Dedifferentiated amniotic fluid mesenchymal stem cell (primary cell): ENCODE data around the gene LENG1.

ENCODE experiments used
- DNase-seq: peaks from one replicate; pipeline ENCODE4 v3.0.0-alpha.2; 2016; ENCODE audit errors: extremely low spot score

The LENG1 gene

DNA sequence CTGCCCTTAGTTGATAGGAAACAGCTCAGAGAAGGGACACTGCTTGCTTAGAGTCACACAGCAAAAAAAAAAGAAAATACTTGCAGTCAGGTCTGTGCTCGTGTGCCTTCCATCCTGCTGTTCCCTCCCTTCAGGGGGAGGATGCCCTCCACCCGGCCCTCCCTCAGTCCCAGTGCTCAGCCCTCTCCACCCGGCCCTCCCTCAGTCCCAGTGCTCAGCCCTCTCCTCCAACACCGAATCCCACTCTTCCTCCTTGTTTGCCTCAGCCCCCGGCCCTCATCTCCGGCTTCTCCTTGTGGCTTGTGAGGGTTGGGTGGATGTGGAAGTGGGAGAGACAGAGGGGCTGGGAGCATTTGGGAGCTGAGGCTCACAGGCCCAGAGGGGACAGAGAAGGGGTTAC lies 49.9 kb downstream of the LENG1 start:
- DNase-seq = no peak

DNA sequence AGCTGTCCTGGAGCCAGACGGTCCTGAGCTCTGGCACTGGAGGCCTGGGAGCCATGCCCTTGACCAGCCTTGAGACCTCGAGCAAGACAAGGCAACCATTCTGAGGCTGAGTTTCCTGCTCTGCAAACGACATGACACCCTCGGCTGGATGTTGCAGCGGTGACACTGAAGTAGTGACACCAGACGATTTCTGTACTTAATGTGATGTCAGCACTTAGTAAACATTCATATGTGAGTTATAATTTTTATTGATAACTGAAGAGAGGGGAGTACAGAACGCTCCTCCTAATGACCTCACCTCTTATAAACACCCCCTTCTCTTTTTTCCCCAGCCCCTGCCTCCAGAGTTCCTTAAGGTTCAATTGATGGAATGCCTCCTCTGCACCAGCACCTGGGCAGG lies 51.0 kb downstream of the LENG1 start:
- no peak for DNase-seq

DNA sequence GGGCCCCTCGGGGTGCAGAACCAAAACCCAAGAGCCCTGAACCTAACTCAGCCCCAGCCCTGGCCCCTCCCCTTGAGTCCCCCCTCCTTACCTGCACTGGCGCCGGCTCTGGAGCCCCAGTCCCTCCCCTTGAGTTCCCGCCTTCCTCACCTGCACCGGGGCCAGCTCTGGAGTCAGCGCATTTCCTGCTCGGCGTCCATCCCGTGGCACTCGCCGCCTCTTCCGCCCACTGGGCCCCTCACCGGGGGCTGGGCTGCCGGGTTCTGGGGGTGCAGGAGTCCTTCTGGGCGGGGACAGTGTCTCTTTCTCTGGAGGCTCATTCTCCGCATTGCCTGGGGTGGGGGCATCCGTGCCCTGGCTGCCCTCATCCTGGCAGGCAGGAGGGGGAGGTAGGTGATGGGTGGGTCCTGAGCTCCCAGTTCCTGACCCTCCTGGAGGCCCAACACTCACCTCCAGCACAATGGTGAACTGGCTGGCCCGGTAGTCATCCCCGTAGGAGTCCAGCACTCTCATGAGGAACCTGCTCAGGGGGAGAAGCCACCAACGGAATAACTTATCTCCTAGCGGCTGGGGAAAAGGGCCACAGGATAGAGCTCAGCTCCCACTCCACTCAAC lies 51.5 kb downstream of the LENG1 start:
- no peak for DNase-seq

DNA sequence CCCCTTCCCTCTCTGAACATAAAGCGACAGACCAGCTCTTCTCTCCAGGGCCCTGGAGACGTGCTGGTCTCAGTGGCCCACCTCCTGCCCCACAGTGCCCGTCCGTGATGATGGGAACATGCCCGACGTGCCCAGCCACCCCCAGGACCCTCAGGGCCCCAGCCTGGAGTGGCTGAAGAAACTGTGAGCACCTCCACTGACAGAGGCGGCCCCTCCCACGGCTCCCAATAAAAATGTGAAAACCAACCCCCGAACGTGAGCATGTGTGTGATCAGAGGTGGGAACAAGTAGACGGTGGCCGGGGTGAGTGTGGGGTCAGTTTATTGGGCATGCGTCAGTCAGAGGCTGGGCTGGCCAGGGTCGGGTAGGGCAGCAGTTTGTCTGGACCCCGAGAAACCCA lies 52.8 kb downstream of the LENG1 start:
- no peak for DNase-seq

DNA sequence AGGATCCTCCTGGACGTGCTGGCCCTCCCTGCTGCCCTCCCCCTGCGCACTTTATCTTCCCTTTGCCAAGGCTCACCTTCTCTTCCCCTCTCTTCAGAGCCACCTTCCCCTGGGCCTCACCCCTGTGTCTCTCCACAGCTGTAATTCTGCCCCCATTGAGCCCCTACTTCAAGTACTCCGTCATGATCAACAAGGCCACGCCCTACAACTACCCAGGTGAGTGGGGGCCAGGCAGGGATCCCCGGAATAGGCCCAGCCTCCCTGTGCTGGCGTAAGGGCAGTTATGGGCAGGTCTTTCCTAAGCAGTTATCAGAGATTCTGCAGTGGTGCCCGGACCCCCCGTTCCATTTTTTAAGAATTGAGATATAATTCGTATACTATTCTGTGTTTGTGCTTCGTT lies 53.7 kb downstream of the LENG1 start:
- no peak for DNase-seq
